HFFc6 (cell line): ENCODE data around the gene MCF2. TPM values are rescaled to one million over a fixed set of nuclear protein-coding genes. Genes with fewer than 3 reads are reported as not detected.

Source experiments
- DNase-seq: peaks from one replicate; pipeline ENCODE4 v3.0.0-alpha.2; 2018
- H3K27ac Mint-ChIP-seq: 2 replicates; pipeline ENCODE4 v1.8.0; 2020; ENCODE audit warnings: mild to moderate bottlenecking, mixed read lengths
- H3K27me3 Mint-ChIP-seq: 2 replicates; pipeline ENCODE4 v1.8.0; 2021; ENCODE audit warnings: mild to moderate bottlenecking, moderate library complexity, mixed read lengths; ENCODE audit not compliant: insufficient read depth
- H3K36me3 Mint-ChIP-seq: 2 replicates; pipeline ENCODE4 v1.8.0; 2021; ENCODE audit warnings: low read depth, mixed read lengths
- H3K4me1 Mint-ChIP-seq: 2 replicates; pipeline ENCODE4 v1.8.0; 2020; ENCODE audit warnings: low read depth, mixed read lengths
- H3K4me3 Mint-ChIP-seq: 2 replicates; pipeline ENCODE4 v1.8.0; 2020; ENCODE audit warnings: mild to moderate bottlenecking, moderate library complexity, mixed read lengths
- H3K9me3 Mint-ChIP-seq: 2 replicates; pipeline ENCODE4 v1.8.0; 2020; ENCODE audit warnings: mild to moderate bottlenecking, mixed read lengths
- total RNA-seq, 6 experiments: library from RNA; stranded (reverse); fragmentation: NEBNext Ultra II Directional; extraction: Animal tissue kit (Norgen Biotek cat#: 25700); gene quantifications; 2 replicates in 1 of 6; 3 replicates in 5 of 6; pipeline ENCODE4 v1.2.3, GENCODE V29; 2021
- TF ChIP-seq, protein P1 (sequence below): fragments of 200-600 bp; sonication (generic); IDR thresholded peaks from 2 replicates; pipeline ENCODE4 v1.5.0; 2021; ENCODE audit warnings: antibody characterized with exemption, mild to moderate bottlenecking

MCF2 gene
- total RNA-seq, 6 experiments from 2014 or later: 0.11 TPM; not detected in 5

DNA sequence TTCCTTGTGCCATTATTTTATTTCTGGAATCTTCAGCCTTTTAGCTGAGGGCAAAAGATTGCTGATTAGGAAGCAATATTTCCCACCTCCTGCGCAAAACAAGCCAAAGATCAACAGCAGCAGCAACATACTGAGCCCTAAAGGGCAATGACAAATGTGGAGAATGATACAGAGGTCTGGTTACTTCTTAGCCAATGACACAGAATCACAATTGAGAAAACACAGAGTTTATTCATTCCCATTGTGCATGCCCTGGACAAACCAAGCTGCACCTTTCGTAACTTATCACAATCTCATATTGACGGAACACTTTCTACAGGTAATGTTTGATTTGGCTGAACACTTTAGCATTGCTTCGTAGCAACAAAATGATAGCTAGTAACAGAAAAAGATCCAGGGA is 164.0 kb downstream of the MCF2 start:
- Mint-ChIP-seq H3K4me1 (no peaks in the 10 kb centered on the region), H3K4me3 (no peak overlapping the region), H3K27me3 (no peaks in the 10 kb centered on the region), H3K27ac (no peak overlapping the region), H3K36me3 (no peaks in the 10 kb centered on the region), H3K9me3 (no peaks in the 10 kb centered on the region)
- DNase-seq: no peak
- TF ChIP-seq, protein P1, sequence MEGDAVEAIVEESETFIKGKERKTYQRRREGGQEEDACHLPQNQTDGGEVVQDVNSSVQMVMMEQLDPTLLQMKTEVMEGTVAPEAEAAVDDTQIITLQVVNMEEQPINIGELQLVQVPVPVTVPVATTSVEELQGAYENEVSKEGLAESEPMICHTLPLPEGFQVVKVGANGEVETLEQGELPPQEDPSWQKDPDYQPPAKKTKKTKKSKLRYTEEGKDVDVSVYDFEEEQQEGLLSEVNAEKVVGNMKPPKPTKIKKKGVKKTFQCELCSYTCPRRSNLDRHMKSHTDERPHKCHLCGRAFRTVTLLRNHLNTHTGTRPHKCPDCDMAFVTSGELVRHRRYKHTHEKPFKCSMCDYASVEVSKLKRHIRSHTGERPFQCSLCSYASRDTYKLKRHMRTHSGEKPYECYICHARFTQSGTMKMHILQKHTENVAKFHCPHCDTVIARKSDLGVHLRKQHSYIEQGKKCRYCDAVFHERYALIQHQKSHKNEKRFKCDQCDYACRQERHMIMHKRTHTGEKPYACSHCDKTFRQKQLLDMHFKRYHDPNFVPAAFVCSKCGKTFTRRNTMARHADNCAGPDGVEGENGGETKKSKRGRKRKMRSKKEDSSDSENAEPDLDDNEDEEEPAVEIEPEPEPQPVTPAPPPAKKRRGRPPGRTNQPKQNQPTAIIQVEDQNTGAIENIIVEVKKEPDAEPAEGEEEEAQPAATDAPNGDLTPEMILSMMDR: no peak

DNA sequence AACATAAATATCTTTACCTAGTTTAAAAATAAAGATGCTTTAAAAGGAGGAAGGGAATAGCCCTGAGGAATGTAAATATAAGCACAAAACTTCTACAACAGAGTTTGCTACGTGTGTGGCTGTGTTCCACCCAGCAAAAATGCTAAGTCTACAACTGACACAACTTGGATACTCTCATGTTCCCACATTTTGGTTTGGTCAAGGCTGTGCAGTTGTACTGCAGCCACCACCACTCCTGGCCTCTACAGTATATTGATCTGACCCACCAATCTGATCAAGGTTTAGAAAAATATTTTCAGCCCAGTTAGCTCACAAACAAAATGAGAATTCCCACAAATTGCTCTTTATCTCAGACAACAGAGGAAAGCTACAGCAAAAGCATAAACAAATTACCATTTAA is 165.3 kb downstream of the MCF2 start:
- no peak for DNase-seq
- Mint-ChIP-seq H3K27ac (no peak overlapping the region), H3K4me1 (no peaks in the 10 kb centered on the region), H3K4me3 (no peak overlapping the region), H3K27me3 (no peaks in the 10 kb centered on the region), H3K9me3 (no peaks in the 10 kb centered on the region), H3K36me3 (no peaks in the 10 kb centered on the region)
- TF ChIP-seq, protein P1: no peak

DNA sequence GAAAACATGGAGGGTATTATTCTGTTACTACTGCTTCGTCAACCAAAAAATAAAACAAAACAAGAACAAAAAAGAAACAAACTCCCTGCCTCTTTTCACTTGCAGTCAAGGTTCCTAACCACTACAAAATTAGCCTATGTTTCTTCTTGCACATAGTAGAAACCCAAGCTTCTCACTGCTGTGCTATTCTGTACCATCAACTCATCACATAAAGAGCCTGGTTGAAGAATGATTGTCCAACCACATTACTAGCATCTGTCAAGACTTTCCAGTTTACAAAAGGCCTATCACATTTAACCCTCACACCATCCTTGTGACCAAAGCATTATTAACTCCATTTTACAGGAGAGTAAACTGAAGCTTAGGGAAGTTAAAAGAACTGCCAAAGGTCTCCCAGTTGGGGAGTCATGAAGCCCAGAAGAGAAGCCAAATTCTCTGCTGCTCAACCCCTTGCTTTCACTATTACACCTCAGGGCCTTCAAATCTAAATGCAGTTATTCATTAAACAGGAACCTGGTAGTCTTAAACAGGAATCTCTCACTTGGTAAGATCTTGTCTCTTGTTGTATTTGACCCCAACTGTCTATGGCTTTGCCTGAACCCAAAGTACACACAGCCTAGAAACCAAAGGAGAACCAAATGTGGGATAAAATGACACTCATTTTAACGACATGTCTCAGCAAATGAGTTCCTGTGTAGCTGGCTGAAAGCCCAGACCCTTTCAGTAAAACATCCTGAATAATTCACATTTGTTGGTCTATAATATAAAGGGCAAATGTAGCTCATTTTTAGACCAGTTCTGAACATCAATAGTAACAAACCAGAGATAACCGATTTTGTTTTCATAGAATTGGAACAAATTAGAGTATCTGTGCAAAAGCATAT is 168.8 kb downstream of the MCF2 start:
- DNase-seq: no peak
- TF ChIP-seq, protein P1: no peak
- H3K9me3 Mint-ChIP-seq: no peaks in the 10 kb centered on the region
- H3K4me3 Mint-ChIP-seq: no peak overlapping the region
- H3K4me1 Mint-ChIP-seq: no peaks in the 10 kb centered on the region
- no peaks in the 10 kb centered on the region for H3K36me3 Mint-ChIP-seq
- H3K27ac Mint-ChIP-seq: no peak overlapping the region
- no peaks in the 10 kb centered on the region for H3K27me3 Mint-ChIP-seq

DNA sequence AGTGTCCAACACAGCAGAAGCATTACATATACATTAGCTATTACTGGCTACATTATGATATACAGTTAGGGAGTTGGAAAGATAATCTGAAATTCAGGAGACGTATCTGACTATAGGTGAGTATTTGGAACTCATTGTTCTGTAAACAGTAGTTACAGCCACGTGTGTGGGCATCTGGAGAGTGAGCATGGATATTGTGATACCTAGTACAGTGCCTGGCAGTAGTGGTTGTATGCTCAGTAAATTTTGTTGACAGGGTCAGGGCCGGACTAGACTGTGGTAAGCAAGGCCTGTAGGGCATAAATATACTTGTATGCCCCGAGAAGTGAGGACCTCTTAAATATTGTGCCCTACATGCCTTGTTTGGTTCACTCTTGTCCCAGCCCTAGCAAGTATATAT is 174.5 kb downstream of the MCF2 start:
- Mint-ChIP-seq H3K4me1 (no peaks in the 10 kb centered on the region), H3K27me3 (no peaks in the 10 kb centered on the region; the same call in 1 of the 2 replicates), H3K36me3 (no peaks in the 10 kb centered on the region), H3K27ac (no peak overlapping the region), H3K4me3 (no peak overlapping the region), H3K9me3 (no peaks in the 10 kb centered on the region)
- no peak for DNase-seq
- TF ChIP-seq, protein P1: no peak

DNA sequence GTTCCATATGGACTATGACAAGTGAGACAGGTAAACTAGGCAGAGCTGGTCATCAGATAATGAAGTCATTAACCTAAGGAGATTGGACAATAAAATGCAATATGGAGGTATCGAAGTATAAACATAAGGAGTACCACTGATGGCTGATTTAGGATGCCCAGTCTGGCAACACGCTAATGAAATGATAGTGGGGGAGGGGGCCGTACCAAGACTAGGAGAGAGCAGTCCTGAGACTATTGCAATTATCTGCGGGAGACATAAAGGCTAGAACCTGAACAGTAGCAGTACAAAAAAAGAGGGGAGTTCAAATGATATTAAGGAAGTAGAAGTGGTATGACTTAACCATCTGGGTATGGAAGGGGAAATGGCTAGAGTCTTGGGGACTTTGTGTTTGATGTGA is 175.1 kb downstream of the MCF2 start:
- H3K27me3 Mint-ChIP-seq: no peaks in the 10 kb centered on the region; the same call in 1 of the 2 replicates
- H3K9me3 Mint-ChIP-seq: no peaks in the 10 kb centered on the region
- H3K36me3 Mint-ChIP-seq: no peaks in the 10 kb centered on the region
- DNase-seq: no peak
- TF ChIP-seq, protein P1: no peak
- H3K27ac Mint-ChIP-seq: no peak overlapping the region
- no peak overlapping the region for H3K4me3 Mint-ChIP-seq
- no peaks in the 10 kb centered on the region for H3K4me1 Mint-ChIP-seq

Other genes starting within 250 kb of the MCF2 start
- not detected for gene F9, start 177.4 kb downstream of the MCF2 start, total RNA-seq
- gene ATP11C, start 224.9 kb upstream of the MCF2 start, total RNA-seq: 10 to 100 TPM; 25.1 to 38.6 (median 35.7) TPM